Measurements from ENCODE around the gene TAS1R2.

DNA sequence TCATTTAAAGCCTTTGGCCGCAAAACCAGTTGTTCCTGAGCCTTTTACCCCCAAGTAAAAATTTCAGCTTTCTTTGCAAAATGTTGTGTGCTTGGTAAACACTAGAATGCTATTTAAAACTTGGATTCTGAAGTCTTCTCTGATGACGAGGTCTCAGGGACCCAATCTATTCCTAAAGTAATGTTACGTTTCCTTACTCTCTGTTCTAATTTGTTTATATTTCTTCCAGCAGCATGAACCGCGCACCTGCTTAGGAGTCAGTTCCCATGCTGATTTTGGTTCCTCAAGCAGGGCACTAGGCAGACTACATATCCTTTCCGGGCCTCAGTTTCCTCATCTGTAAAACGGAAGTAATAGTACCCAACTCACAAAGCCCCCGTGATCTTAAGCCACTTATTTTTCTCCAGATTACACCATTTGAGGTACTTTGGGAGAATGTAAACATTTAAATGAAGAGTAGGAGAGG lies 43.9 kb upstream of the TAS1R2 start:
- TF ChIP-seq, protein P1, sequence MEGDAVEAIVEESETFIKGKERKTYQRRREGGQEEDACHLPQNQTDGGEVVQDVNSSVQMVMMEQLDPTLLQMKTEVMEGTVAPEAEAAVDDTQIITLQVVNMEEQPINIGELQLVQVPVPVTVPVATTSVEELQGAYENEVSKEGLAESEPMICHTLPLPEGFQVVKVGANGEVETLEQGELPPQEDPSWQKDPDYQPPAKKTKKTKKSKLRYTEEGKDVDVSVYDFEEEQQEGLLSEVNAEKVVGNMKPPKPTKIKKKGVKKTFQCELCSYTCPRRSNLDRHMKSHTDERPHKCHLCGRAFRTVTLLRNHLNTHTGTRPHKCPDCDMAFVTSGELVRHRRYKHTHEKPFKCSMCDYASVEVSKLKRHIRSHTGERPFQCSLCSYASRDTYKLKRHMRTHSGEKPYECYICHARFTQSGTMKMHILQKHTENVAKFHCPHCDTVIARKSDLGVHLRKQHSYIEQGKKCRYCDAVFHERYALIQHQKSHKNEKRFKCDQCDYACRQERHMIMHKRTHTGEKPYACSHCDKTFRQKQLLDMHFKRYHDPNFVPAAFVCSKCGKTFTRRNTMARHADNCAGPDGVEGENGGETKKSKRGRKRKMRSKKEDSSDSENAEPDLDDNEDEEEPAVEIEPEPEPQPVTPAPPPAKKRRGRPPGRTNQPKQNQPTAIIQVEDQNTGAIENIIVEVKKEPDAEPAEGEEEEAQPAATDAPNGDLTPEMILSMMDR (conservative IDR thresholded peaks at IDR 0.05) = no peak
- TF ChIP-seq ZFX (IDR thresholded peaks at IDR 0.05) = no peak

Data from C4-2B (cell line).